Epithelial cell of prostate (primary cell): Measurements from ENCODE around the gene DNASE1L1.

ENCODE experiments used
- DNase-seq: peaks from one replicate; pipeline ENCODE4 v3.0.0-alpha.2; 2011; ENCODE audit warnings: low read depth, low spot score
- H3K27ac ChIP-seq: fragments of 450-650 bp; 2 replicates; pipeline ENCODE4 v1.5.1; 2017; ENCODE audit warnings: mild to moderate bottlenecking

DNASE1L1 gene

DNA sequence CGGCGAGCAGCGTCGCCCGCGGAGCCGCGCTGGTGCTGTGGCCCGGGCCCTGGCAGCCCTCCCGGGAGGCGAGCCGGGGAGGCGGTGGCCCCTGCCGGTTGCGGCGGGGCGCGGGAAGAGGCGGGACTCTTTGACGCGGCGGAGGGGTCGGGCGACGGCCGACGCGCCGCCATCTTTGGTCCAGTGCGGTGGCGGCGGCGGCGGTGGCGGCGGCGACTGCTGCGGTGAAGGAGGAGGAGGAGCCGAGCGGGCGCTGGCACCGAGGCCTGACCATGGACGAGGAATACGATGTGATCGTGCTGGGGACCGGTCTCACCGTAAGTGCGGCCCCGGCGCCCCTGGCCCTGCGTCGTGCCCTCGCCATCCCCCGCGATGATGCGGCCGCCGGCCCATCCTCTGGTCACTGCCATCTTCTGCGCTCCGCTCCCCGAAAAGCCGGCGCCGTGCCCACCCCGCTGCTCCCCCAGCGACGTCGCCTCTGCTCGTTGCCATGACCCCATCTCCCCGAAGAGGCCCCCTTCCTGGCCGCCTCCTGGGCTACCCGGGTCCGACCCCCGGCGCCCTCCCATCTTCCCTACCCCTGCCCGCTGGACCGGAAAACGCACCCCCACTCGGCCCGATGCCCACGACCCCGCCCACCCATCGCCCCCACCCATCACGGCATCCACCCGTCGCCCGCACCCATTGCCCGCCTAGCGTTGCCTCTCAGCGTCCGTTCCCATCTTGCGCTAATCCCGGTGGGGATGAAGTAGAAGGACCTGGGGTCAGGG, 28.1 kb upstream of the DNASE1L1 start, which contains the start of gene GDI1:
Gene GDI1, plus strand, starts transcription at position 172 of the 770 bp plus-strand sequence. Its CDS starts 101 bp downstream, at position 273.
- peak within 1 kb of the TSS; percentile 54 for H3K27ac ChIP-seq
- no peak for DNase-seq

DNA sequence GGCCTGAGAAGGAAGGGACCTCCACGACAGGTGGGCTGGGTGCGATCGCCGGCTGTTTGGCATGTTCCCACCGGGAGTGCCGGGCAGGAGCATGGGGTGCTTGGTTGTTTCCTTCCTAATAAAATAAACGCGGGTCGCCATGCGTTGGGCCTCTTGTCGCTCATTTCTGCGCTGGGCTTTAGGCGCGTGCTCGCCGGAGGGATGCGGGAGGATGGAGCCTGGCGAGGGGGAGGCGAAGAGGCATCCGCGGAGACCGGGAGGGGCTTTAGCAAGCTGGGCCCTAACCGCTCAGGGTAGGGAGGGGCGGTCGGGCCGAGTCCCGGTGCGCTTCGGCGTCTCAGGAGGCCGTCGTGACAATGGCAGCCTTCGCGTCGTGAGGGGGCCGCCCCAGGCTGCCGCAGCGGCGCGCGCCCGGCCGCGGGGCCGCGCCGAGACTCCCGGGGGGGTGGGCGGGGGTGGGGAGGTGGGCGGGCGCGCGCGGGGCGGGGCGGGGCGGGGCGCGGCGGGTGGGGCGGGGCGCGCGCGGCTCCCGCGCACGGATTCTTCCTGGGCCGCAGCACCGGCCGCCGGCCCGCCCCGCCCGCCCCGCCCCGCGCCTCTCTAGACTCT, 27.4 kb upstream of the DNASE1L1 start:
- H3K27ac ChIP-seq = peak overlapping the region; percentile 54
- no peak for DNase-seq

DNA sequence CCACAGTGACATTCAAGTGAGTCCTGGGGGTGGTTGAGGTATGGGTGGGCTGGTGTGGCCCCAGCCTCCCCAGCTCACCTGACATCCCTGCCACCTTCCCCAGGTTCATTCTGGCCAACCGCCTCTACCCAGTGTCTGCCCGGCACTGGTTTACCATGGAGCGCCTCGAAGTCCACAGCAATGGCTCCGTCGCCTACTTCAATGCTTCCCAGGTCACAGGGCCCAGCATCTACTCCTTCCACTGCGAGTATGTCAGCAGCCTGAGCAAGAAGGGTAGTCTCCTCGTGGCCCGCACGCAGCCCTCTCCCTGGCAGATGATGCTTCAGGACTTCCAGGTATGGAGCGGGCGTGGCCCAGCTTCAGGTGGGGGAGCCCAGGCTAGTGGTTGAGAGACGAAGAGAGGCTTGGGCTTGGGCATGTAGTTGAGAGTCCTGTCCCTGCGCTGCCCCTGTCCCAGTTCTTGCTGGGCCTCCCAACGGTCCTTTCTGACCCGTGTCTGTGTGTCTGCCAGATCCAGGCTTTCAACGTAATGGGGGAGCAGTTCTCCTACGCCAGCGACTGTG, 26.2 kb upstream of the DNASE1L1 start:
- no peak overlapping the region for H3K27ac ChIP-seq
- no peak for DNase-seq

DNA sequence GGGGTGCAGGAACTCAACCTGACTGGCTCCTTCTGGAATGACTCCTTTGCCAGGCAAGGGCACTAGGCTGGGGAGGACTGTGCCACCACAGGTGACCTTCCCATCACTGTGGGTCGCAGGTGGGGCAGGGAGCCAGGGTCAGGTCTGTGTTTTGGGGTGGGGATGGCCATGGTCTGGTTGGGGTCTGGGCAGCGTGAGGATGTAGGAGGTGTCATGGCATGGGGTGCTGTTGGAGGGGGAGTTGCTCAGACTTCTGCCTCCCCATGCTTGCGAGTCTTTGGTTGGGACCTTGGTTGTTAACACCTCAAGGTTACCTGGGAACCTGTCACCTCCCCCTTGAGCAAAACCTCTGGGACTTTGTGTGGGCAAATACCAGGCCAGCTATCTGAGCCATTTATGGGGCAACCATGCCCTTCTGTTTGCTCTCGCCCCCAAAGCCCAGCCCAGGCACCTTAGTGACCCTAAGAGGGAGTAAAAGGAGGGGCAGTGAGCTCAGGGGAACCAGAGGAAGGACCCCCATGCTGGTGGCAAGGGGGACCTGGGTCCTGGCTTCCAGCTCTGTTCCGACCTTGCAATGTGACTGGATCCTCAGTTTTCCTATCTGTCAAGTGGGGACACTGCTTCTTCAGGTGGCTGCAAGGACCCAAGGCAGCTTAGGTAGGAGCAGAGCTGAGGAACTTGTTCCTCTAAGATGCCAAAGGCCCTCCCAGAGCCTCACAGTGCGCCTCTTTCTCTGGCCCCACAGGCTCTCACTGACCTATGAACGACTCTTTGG, 25.5 kb upstream of the DNASE1L1 start:
- H3K27ac ChIP-seq = no peak overlapping the region
- no peak for DNase-seq

DNA sequence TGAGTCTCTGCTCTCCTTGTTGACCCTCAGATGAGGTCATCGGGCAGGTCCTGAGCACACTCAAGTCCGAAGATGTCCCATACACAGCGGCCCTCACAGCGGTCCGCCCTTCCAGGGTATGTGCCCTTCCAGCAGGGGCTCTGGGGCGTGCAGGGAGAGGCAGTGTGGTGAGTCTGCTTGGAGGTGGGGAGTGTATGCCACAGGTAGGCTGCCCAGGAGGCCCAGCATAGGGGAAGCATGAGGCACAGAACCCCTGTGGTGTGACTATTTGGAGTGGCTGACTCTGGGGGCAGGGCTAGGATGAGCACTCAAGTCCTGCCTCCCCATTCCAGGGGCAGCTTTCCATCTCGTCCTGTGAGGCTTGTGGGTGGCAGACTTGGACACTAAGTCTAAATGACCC, 24.6 kb upstream of the DNASE1L1 start:
- H3K27ac ChIP-seq = no peak overlapping the region
- no peak for DNase-seq

DNA sequence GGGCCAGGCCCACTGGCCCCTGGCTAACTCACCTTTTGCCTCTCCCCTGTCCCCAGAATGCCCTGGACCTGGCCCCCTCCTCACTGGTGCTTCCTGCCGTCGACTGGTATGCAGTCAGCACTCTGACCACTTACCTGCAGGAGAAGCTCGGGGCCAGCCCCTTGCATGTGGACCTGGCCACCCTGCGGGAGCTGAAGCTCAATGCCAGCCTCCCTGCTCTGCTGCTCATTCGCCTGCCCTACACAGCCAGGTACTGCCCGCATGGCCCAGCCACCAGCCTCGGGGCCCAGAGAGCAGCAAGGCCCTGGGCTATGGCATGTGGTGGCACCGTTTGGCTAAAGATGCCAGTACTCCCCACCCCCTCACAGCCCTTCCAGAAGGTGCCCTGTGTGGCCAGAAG, 23.2 kb upstream of the DNASE1L1 start:
- DNase-seq = no peak
- no peak overlapping the region for H3K27ac ChIP-seq

DNA sequence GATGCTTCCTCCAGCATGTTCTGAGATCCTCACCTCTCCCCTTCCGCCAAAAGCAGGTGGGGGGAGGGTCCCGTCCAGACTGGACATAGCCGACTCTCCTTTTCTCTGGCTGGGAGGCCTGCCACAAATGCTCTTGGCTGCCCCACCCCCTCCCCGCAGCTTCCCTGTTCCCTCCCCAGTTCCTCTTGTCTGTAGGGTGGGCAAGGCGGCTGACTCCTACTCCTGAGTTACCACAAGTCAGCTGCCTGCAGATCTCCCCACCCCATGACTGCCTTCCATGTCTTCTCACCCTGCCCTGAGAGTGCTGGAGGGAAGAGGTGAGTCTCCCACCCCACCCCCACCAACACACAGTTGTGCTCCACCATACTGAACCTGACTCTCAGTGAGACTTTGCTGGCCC, 22.3 kb upstream of the DNASE1L1 start:
- no peak overlapping the region for H3K27ac ChIP-seq
- DNase-seq = no peak

DNA sequence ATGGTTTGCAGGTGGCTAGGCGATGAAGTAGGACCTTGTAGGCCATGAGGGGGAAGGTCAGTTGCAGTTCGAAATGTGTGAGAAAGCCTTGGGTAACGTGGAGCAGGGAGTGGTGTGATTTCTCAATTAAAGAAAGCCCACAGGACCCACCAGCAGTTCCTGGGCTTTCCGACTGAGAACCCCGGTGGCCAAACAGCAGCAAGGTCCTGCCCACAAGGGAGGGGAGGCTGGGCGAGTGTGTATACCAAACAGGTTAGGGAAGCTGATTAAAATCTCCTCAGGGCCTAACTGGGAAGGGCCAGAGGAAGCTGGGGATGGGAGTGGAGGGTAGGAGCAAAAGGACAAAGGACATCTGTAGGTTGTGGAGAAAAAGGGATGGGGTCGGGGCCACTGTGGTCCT, 21.9 kb upstream of the DNASE1L1 start:
- no peak for DNase-seq
- no peak overlapping the region for H3K27ac ChIP-seq

DNA sequence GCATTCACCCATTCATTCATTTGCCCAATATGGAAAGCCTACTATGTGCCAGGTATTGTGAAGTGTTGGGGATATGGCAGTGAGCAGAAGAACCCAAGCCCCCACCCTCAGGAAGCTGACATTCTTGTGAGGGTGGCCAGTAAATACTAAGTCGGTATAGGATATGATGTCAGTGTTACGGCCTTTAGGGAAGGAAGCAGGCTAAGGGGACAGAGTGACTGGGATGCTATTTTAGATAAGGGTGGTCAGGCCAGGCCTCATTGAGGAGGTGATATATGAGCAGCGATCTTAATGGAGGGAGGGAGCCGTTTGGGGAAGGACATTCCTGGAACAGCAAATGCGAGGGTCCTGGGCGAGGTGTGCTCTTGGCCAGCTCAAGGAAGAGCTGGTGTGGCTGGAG, 21.4 kb upstream of the DNASE1L1 start:
- DNase-seq = no peak
- no peak overlapping the region for H3K27ac ChIP-seq

DNA sequence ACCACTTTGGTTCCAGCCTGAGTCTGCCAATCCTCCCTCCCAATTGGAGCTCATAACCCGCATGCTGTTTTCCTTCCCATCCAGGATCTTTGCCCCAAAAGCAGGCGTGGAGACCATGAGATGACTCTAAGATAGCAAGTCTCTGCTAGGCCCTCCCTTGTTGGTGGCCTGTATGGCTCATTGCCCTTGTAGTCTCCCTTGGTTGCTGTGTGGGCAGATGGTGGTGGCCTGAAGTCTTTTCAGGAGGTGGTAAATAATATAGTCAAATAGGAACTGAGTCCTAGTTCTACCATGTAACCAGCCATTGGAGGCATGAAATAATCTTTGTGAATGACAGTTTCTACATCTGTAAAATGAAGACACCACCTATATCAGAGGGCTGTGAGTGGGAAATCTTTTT, 20.7 kb upstream of the DNASE1L1 start:
- no peak overlapping the region for H3K27ac ChIP-seq
- no peak for DNase-seq

DNA sequence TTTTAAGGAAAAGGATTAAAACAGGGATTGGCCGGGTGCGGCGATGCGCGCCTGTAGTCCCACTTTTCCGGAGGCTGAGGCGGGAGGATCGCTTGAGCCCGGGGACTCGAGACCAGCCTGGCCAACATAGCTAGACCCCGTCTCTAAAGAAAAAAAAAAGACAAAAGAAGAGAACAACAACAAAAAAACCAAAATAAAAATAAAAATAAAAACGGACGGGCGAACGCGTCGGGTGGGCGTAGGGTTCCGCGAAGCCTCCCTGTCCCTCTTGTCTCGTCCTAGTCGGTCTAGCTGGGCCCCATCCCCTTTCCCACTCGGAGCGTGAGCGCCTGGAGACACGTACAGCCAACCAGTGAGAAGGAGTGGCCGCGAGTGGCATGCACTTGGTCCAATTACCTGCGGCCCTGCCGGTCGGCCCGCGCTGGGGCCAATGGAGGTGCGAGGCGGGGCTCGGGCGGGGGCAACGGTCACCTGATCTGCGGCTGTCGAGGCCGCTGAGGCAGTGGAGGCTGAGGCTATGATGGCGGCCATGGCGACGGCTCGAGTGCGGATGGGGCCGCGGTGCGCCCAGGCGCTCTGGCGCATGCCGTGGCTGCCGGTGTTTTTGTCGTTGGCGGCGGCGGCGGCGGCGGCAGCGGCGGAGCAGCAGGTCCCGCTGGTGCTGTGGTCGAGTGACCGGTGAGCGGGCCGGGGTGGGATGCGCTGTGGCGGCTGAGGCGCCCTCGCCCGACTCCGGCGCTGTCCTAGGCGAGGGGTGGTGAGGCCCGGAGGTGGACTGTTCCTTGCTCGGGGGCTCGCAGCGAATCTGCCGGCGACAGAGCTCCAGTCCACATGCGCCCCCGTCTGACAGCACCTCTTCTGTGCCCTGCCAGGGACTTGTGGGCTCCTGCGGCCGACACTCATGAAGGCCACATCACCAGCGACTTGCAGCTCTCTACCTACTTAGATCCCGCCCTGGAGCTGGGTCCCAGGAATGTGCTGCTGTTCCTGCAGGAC, 19.4 kb upstream of the DNASE1L1 start, which contains the start of gene ATP6AP1:
Gene ATP6AP1, plus strand, starts transcription at position 502 of the 996 bp plus-strand sequence. Its CDS starts 16 bp downstream, at position 518.
- H3K27ac ChIP-seq = peak within 1 kb of the TSS; percentile 17
- peak; percentile 66 for DNase-seq

DNA sequence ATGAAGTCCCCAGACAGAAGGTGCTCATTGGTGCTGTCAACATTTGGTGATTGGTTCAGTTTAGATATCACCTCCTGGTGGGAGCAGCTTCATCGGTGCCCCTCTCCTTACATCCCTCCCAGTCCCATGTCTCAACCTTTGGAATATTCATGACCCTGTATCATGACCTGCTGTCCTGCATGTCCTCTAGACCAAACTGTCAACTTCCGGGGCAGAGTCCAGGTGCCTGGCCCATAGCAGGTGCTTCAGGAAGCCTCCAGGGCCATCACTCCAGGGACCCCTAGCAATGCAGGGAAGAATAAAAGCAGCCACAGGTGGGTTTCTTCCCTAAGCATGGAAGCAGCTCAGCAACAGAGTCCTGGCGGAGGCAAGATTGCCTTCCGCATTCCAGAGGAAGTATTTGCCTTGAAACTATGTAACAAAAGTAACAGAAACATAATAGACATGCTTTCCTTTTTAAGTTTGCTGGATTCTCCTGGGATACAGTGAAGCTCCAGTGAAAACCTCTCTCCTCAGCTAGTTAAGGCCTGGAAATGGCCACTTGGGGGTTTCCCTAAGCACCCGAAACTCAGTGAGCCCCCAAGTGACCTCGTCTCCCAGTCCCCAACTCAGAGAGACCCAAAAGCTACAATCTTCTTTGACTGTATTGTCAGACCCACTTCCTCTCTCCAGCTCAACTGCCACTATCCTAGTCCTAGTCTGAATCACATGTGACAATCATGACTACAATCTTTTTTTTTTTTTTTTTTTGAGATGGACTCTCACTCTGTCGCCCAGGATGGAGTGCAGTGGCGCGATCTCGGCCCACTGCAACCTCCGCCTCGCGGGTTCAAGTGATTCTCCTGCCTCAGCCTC, 18.1 kb upstream of the DNASE1L1 start:
- no peak overlapping the region for H3K27ac ChIP-seq
- DNase-seq = no peak

DNA sequence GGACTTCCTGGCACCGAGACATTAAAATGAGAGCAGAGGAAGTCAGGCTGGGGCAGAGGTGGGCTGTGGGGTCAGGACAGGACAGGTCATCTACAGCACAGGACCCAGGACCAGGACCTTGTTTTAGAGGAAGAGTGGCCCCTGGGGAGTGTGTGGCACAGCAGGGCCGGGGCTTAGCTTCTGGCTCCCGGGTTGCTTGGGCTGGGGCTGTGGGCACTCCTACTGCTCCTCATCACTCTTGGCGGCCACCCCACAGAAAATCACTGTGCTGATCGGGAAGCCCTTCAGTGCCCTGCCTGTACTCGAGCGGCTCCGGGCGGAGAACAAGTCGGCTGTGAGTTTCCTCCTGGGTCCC, 11.3 kb upstream of the DNASE1L1 start:
- DNase-seq = no peak
- H3K27ac ChIP-seq = no peak overlapping the region

DNA sequence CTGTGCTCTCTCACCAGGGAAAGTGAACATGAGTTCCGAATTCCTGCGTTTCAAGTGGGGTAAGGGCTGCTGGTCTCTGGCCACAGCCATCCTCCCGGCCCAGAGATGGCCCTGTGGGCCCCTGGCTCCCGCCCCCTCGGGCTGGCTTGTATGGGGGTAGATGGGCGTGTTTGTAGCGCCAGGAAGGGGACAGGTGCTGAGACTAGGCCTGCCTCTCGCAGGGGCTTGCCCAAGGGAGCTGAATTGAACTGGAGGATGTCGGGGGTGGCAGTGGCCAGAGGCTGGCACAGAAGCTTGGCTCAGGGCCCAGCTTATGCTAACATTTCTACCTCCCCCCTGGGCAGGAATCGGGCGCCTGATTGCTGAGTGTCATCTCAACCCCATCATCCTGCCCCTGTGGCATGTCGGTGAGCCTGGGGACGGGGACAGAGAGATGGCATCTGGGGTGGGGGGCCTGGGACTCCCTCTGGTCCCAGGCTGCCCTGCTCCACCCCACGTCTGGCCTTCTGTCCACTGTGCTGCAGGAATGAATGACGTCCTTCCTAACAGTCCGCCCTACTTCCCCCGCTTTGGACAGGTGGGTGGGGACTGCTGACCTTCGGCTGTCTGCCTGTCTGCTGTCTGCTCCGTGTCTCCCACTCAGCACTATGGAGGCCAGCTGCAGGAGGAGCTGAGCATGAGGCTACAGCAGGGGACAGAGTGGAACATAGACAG, 10.8 kb upstream of the DNASE1L1 start:
- no peak for DNase-seq
- H3K27ac ChIP-seq = no peak overlapping the region

DNA sequence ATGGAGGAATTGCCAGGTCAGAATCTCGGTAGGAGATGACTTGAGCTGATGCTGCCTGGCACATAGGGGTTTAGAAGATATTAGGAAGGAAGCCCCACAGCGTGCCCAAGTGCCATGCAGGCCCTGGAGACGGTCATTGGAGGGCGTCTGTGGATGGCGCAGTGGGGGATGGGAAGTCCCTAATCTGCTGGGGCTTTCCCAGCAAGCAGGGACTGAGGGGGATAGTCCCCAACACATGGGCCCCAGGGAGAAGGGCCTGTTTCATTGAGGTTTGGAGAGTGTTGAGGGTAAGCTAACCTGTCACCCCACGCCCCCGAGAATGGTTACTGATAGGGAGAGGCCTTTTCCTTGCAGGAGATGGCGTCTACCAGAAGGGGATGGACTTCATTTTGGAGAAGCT, 10.1 kb upstream of the DNASE1L1 start:
- H3K27ac ChIP-seq = no peak overlapping the region
- DNase-seq = no peak

DNA sequence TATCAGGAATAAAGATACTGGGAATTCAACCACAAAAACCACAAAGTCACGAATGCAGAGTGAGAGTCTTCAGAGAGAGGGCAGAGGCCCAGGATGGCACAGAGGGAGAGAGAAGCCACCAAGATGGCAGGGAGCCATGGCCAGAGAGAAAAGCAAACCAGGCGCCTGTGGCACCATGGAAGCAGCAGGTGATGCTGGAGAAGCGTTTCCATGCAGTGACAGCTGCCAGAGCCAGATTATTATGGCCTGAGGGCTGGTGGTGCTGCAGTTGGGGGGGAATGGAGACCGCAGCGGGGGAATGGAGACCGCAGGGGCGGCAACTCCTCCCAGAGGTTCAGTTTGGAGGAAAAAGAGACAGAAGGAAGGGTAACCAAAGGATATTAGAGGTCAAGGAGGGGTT, 8.1 kb upstream of the DNASE1L1 start:
- DNase-seq = no peak
- no peak overlapping the region for H3K27ac ChIP-seq

DNA sequence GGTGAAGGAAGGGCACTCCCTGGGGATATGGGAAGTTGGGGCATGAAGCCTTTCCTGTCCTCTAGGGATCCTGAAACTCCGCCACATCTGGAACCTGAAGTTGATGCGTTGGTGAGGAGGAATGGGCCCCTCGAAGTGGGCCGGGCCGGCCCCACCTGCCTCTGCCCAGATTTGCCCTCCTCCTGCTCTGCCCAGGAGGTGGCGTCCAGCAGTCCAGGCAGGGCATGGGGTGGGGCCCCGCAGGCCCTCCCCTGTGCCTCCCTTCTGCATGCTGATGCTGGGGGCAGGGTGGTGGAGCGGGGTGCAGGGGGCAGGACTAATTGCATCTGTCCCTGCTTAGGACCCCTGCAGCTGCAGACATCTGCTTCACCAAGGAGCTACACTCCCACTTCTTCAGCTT, 4.1 kb upstream of the DNASE1L1 start:
- DNase-seq = no peak
- peak overlapping the region; percentile 84 for H3K27ac ChIP-seq

DNA sequence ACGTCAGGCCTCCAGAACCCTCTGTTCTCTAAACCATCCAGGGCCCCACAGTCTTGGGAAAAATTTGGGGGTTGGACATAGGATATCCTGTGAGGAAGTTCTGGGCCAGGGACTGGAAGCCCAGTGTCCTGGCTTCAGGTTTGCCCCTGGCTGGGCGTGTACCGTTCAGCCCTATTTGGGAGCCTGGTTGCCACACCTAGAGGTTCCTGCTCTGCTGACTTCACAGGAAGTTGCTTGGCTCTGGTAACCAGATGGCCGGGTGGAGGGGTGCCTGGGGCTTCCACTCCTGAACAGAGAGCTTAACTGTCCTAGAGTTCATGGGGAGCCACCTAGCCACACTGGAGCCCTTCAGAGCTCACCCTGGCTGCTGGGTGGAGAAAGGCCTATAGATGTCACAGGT, 3.4 kb upstream of the DNASE1L1 start:
- DNase-seq = no peak
- peak overlapping the region; percentile 84 for H3K27ac ChIP-seq
